ENCODE measurements around the gene RABGAP1.
A peak's percentile ranks its signal among the peaks of the same experiment; 100 is the strongest.

RABGAP1 gene

DNA sequence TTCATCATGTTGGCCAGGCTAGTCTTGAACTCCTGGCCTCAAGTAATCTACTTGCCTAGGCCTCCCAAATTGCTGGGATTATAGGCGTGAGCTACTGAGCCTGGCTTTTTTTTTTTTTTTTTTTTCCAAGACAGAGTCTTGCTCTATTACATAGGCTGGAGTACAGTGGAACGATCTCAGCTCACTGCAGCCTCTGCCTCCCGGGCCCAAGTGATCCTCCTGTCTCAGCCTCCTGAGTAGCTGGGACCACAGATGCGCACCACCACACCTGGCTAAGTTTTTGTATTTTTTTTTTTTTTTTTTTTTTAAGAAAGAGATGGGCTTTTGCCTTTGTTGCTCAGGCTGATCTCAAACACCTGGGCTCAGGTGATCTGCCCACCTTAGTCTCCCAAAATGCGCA lies 66.4 kb downstream of the RABGAP1 start:
- TF ChIP-seq FOXP2 (optimal IDR thresholded peaks at IDR 0.05; ENCODE audit: control extremely low read depth, extremely low read length, insufficient read depth) = no peak
- no peak for TF ChIP-seq EZH2 (IDR thresholded peaks at IDR 0.05)
- no peak for TF ChIP-seq POLR2AphosphoS5 (IDR thresholded peaks at IDR 0.05; ENCODE audit: borderline replicate concordance, low read depth, low read length)
- no peak overlapping the region for H3K4me3 ChIP-seq
- H3K27ac ChIP-seq = no peak overlapping the region
- no peaks in the 10 kb centered on the region for H3K9me3 ChIP-seq (ENCODE audit: low read depth, low read length)
- peaks cover 54% of the 10 kb centered on the region for H3K36me3 ChIP-seq (ENCODE audit: insufficient read depth, low read length)
- H3K9ac ChIP-seq (ENCODE audit: insufficient read length) = no peak overlapping the region
- DNase-seq (ENCODE audit: low read depth, low spot score) = no peak

GRCh38 chr9:123008909-123009308 lies 68.1 kb downstream of the RABGAP1 start:
- Histone ChIP-seq H3K27ac (no peak overlapping the region), H3K4me3 (no peak overlapping the region), H3K9me3 (ENCODE audit: low read depth, low read length) (0 out of 2 replicates have a peak, but pooled peaks cover 3% of the 10 kb centered on the region), H3K9ac (ENCODE audit: insufficient read length) (no peak overlapping the region), H3K36me3 (ENCODE audit: insufficient read depth, low read length) (peaks cover 68% of the 10 kb centered on the region)
- no peak for DNase-seq (ENCODE audit: low read depth, low spot score)
- TF ChIP-seq FOXP2 (optimal IDR thresholded peaks at IDR 0.05; ENCODE audit: control extremely low read depth, extremely low read length, insufficient read depth) = no peak
- no peak for TF ChIP-seq EZH2 (IDR thresholded peaks at IDR 0.05)
- no peak for TF ChIP-seq POLR2AphosphoS5 (IDR thresholded peaks at IDR 0.05; ENCODE audit: borderline replicate concordance, low read depth, low read length)

- peaks cover 77% of the 10 kb centered on the region for H3K36me3 ChIP-seq (ENCODE audit: insufficient read depth, low read length)
- no peak for DNase-seq (ENCODE audit: low read depth, low spot score)
- H3K4me3 ChIP-seq = no peak overlapping the region
- H3K27ac ChIP-seq = no peak overlapping the region
- 0 out of 2 replicates have a peak, but pooled peaks cover 6% of the 10 kb centered on the region for H3K9me3 ChIP-seq (ENCODE audit: low read depth, low read length)
- H3K9ac ChIP-seq (ENCODE audit: insufficient read length) = no peak overlapping the region
- TF ChIP-seq POLR2AphosphoS5 (IDR thresholded peaks at IDR 0.05; ENCODE audit: borderline replicate concordance, low read depth, low read length) = no peak
- TF ChIP-seq EZH2 (IDR thresholded peaks at IDR 0.05) = no peak
- TF ChIP-seq FOXP2 (optimal IDR thresholded peaks at IDR 0.05; ENCODE audit: control extremely low read depth, extremely low read length, insufficient read depth) = no peak
Measured at GRCh38 chr9:123011380-123011779, 70.6 kb downstream of the RABGAP1 start.

- peaks cover 78% of the 10 kb centered on the region for H3K36me3 ChIP-seq (ENCODE audit: insufficient read depth, low read length)
Measured at GRCh38 chr9:123011878-123012528, 71.2 kb downstream of the RABGAP1 start.

DNA sequence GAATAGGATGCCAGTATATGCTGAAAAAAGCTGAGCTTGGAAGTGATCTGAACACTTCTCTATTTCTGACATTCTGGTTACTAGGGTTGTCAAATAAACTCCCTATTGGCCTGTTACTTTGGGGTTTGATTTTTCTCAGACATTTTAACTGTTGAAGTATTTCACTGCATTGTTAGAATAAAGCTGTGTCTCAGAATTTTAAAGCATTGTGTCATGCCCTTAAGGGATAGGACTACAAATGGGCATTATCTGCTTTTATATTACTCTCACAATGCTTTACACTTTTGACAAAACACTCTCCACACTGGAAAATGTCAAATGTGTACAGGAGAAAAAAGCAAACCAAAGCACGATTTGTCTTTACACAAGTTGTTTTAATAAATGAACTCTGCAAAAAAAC lies 75.8 kb downstream of the RABGAP1 start:
- Histone ChIP-seq H3K9me3 (ENCODE audit: low read depth, low read length) (0 out of 2 replicates have a peak, but pooled peaks cover 6% of the 10 kb centered on the region), H3K4me3 (no peak overlapping the region), H3K27ac (peak overlapping the region; percentile 21; the same call in 1 of the 2 replicates), H3K36me3 (ENCODE audit: insufficient read depth, low read length) (peaks cover 79% of the 10 kb centered on the region), H3K9ac (ENCODE audit: insufficient read length) (no peak overlapping the region)
- no peak for DNase-seq (ENCODE audit: low read depth, low spot score)
- no peak for TF ChIP-seq EZH2 (IDR thresholded peaks at IDR 0.05)
- no peak for TF ChIP-seq POLR2AphosphoS5 (IDR thresholded peaks at IDR 0.05; ENCODE audit: borderline replicate concordance, low read depth, low read length)
- TF ChIP-seq FOXP2 (optimal IDR thresholded peaks at IDR 0.05; ENCODE audit: control extremely low read depth, extremely low read length, insufficient read depth) = no peak

More at GRCh38 chr9:123011878-123012528, 71.2 kb downstream of the RABGAP1 start:
- Histone ChIP-seq H3K9ac (ENCODE audit: insufficient read length) (no peak overlapping the region), H3K9me3 (ENCODE audit: low read depth, low read length) (0 out of 2 replicates have a peak, but pooled peaks cover 6% of the 10 kb centered on the region), H3K27ac (no peak overlapping the region), H3K4me3 (no peak overlapping the region)
- no peak for TF ChIP-seq POLR2AphosphoS5 (IDR thresholded peaks at IDR 0.05; ENCODE audit: borderline replicate concordance, low read depth, low read length)
- TF ChIP-seq FOXP2 (optimal IDR thresholded peaks at IDR 0.05; ENCODE audit: control extremely low read depth, extremely low read length, insufficient read depth) = no peak
- no peak for TF ChIP-seq EZH2 (IDR thresholded peaks at IDR 0.05)
- no peak for DNase-seq (ENCODE audit: low read depth, low spot score)

GRCh38 chr9:123020796-123021195 lies 80.0 kb downstream of the RABGAP1 start:
- H3K9ac ChIP-seq (ENCODE audit: insufficient read length) = no peak overlapping the region
- H3K36me3 ChIP-seq (ENCODE audit: insufficient read depth, low read length) = peaks cover 60% of the 10 kb centered on the region
- TF ChIP-seq POLR2AphosphoS5 (IDR thresholded peaks at IDR 0.05; ENCODE audit: borderline replicate concordance, low read depth, low read length) (no peak), EZH2 (IDR thresholded peaks at IDR 0.05) (no peak), FOXP2 (optimal IDR thresholded peaks at IDR 0.05; ENCODE audit: control extremely low read depth, extremely low read length, insufficient read depth) (no peak)
- no peak for DNase-seq (ENCODE audit: low read depth, low spot score)
- peak overlapping the region; percentile 65 for H3K27ac ChIP-seq
- no peaks in the 10 kb centered on the region for H3K9me3 ChIP-seq (ENCODE audit: low read depth, low read length)
- H3K4me3 ChIP-seq = no peak overlapping the region

- DNase-seq (ENCODE audit: low read depth, low spot score) = no peak
- Histone ChIP-seq H3K4me3 (no peak overlapping the region), H3K9ac (ENCODE audit: insufficient read length) (no peak overlapping the region), H3K36me3 (ENCODE audit: insufficient read depth, low read length) (peaks cover 35% of the 10 kb centered on the region), H3K27ac (no peak overlapping the region), H3K9me3 (ENCODE audit: low read depth, low read length) (no peaks in the 10 kb centered on the region)
- TF ChIP-seq FOXP2 (optimal IDR thresholded peaks at IDR 0.05; ENCODE audit: control extremely low read depth, extremely low read length, insufficient read depth) = no peak
Measured at GRCh38 chr9:123026425-123026824, 85.6 kb downstream of the RABGAP1 start.

GRCh38 chr9:123027517-123027916 lies 86.7 kb downstream of the RABGAP1 start:
- H3K4me3 ChIP-seq = no peak overlapping the region
- no peak for TF ChIP-seq EZH2 (IDR thresholded peaks at IDR 0.05)
- TF ChIP-seq FOXP2 (optimal IDR thresholded peaks at IDR 0.05; ENCODE audit: control extremely low read depth, extremely low read length, insufficient read depth) = no peak
- TF ChIP-seq POLR2AphosphoS5 (IDR thresholded peaks at IDR 0.05; ENCODE audit: borderline replicate concordance, low read depth, low read length) = no peak
- H3K27ac ChIP-seq = peak overlapping the region; percentile 35; the same call in 1 of the 2 replicates
- no peak for DNase-seq (ENCODE audit: low read depth, low spot score)
- H3K36me3 ChIP-seq (ENCODE audit: insufficient read depth, low read length) = peaks cover 26% of the 10 kb centered on the region
- H3K9me3 ChIP-seq (ENCODE audit: low read depth, low read length) = no peaks in the 10 kb centered on the region
- H3K9ac ChIP-seq (ENCODE audit: insufficient read length) = no peak overlapping the region
